ENCODE results near the gene ATP2A3.

GRCh38 chr17:3940965-3941698 lies 23.1 kb downstream of the ATP2A3 start:
- TF ChIP-seq CTCF (IDR thresholded peaks at IDR 0.05) (no peak), POLR2AphosphoS5 (IDR thresholded peaks at IDR 0.05) (no peak)

Data from breast epithelium (tissue), 3 donors.